Erythroblast (primary cell): ENCODE measurements around the gene CFB.

Source experiments
- GATA1 ChIP-seq: IDR thresholded peaks from 2 replicates; pipeline ENCODE4 v1.6.1; 2011; ENCODE audit warnings: low read depth, mild to moderate bottlenecking, control low read depth, low read length, moderate library complexity
- POLR2A ChIP-seq: IDR thresholded peaks from 2 replicates; pipeline ENCODE4 v1.6.1; 2011; ENCODE audit warnings: mild to moderate bottlenecking, low read length

GRCh38 chr6:31958412-31958740 is 12.5 kb downstream of the CFB start:
- TF ChIP-seq POLR2A (no peak), GATA1 (no peak)
